Amniotic stem cell (primary cell): ENCODE data around the gene ARVCF.

Source experiments
- DNase-seq: peaks from one replicate; lab custom pipeline; 2025; lab: John Stamatoyannopoulos, UW

ARVCF gene

GRCh38 chr22:20052309-20053259 is 36.0 kb upstream of the ARVCF start:
- no peak for DNase-seq

- DNase-seq = no peak
These were observed 35.3 kb upstream of the ARVCF start for GRCh38 chr22:20051927-20052308.

GRCh38 chr22:20046730-20047129 is 30.1 kb upstream of the ARVCF start:
- no peak for DNase-seq

- DNase-seq = no peak
These were observed 28.0 kb upstream of the ARVCF start for GRCh38 chr22:20044495-20045151.

GRCh38 chr22:20043997-20044342 is 27.3 kb upstream of the ARVCF start:
- no peak for DNase-seq

- DNase-seq = no peak
These were observed 26.7 kb upstream of the ARVCF start for GRCh38 chr22:20043057-20043996.

- DNase-seq = no peak
These were observed 23.9 kb upstream of the ARVCF start for GRCh38 chr22:20040327-20041200.

GRCh38 chr22:20039683-20040325 is 23.2 kb upstream of the ARVCF start:
- DNase-seq = no peak

GRCh38 chr22:20038574-20038973 is 22.0 kb upstream of the ARVCF start:
- DNase-seq = no peak

GRCh38 chr22:20037419-20037818 is 20.8 kb upstream of the ARVCF start:
- DNase-seq = no peak

- no peak for DNase-seq
These were observed 20.1 kb upstream of the ARVCF start for GRCh38 chr22:20036535-20037392.

- DNase-seq = no peak
These were observed 19.5 kb upstream of the ARVCF start for GRCh38 chr22:20036084-20036482.

GRCh38 chr22:20035375-20036083 is 18.9 kb upstream of the ARVCF start:
- DNase-seq = no peak

GRCh38 chr22:20034143-20034542 is 17.5 kb upstream of the ARVCF start:
- no peak for DNase-seq

- DNase-seq = no peak
These were observed 16.6 kb upstream of the ARVCF start for GRCh38 chr22:20033045-20033706.

- DNase-seq = no peak
These were observed 15.9 kb upstream of the ARVCF start for GRCh38 chr22:20032407-20032991.

GRCh38 chr22:20031732-20032406 is 15.2 kb upstream of the ARVCF start:
- no peak for DNase-seq
